HG02943 (cell line): Measurements from ENCODE around the gene OR1L8.
"Not testable (repeated sequence)": the region's sequence is repeated elsewhere in the genome, so short reads cannot be mapped to it uniquely, and the experiment has no call there.

ENCODE experiments used
- ATAC-seq: cut with Tn5 transposase; IDR thresholded peaks from one replicate; pipeline ENCODE4 v1.9.1; 2021; ENCODE audit warnings: mild to moderate bottlenecking, low read depth, moderate library complexity; ENCODE audit not compliant: unreplicated experiment

OR1L8 gene, protein sequence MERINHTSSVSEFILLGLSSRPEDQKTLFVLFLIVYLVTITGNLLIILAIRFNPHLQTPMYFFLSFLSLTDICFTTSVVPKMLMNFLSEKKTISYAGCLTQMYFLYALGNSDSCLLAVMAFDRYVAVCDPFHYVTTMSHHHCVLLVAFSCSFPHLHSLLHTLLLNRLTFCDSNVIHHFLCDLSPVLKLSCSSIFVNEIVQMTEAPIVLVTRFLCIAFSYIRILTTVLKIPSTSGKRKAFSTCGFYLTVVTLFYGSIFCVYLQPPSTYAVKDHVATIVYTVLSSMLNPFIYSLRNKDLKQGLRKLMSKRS

DNA sequence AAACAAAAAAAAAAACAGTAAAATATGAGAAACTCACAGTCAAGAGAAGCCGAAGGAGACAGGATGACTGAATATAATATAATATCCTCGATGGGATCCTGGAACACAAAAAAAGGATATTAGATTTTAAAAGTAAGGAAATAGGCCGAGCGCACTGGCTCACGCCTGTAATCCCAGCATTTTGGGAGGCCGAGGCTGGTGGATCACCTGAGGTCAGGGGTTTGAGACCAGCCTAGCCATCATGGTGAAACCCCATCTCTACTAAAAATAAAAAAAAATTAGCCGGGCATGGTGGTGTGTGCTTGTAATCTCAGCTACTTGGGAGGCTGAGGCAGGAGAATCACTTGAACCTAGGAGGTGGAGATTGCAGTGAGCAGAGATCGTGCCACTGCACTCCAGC is at the start of gene OR1L8:
Gene OR1L8, minus strand, starts transcription at position 101 of the 400 bp plus-strand sequence. CDS start 14,907 bp downstream, outside the sequence.
- not testable (repeated sequence) for ATAC-seq

DNA sequence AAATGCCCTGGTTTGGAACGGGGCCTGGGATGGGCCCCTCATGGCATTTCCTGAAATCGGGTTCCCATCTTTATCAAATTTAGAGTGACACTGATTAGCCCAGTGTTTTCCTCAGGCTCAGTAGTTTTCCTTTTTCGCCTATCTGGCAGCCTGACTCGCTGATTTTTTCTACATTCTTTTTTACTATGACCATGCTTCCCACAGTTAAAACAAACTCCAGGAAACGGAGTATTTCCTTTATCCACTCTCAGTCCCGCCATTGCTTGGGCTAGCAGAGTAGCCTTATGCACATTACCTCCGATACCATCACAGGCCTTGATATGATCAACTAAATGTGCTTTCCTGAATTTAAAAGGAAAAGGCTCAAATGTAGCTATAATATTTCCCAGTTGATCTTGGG is 36.8 kb upstream of the OR1L8 start:
- no peak for ATAC-seq

DNA sequence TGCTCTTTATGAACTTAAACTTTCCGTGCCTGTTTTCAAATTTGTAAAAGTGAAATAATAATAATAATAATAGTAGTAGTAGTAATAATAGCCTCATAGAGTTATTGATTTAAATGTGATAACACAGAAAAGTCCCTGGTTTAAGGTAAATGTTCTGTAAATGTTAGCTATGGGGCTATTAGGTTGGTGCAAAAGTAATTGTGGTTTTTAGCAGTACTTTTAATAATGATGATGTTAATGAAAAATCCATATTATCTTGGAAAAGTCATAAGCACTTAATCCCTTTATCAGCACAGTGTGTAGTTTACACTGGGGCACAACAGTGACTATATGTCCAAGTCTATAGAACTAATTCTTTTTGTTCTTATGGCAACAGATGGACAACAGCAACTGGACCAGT is 31.2 kb upstream of the OR1L8 start, which contains the start of gene OR1Q1:
Gene OR1Q1, plus strand, starts transcription at position 377 of the 400 bp plus-strand sequence. Its CDS starts 0 bp downstream, at position 377.
- ATAC-seq = no peak

DNA sequence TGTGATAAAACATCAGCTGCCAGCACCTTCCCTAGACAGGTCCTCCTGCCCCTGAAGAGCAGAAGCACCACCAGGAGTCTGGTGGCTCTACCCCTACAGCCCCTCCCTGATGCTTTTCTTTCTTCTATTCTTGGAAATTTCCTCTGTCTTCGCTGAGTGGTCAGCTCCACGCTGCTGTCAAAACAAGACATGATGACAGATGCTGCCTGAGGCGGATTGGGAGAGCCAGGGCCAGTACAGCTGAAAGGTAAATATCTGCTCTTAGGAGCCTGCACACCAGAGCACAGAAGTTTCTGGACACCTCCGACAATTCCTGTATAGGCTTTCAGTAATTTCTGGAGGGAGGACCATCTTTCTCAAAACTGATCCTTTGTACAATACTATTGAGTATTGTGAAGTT is 26.6 kb upstream of the OR1L8 start:
- ATAC-seq = no peak

DNA sequence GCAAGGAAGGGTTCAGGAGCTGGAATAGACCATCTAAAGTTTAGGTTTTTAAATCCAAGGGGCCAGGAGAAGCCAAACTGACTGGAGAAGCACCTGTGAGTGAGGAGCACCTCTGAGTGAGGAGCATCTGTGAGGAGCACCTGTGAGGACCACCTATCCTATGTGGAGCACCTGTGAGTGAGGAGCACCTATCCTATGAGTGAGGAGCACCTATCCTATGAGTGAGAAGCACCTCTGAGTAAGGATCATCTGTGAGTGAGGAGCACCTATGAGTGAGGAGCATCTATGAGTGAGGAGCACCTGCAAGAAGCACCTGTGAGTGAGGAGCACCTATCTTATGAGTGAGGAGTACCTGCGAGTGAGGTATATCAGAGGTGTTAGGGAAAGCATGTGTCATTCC is 23.4 kb upstream of the OR1L8 start:
- ATAC-seq = no peak

DNA sequence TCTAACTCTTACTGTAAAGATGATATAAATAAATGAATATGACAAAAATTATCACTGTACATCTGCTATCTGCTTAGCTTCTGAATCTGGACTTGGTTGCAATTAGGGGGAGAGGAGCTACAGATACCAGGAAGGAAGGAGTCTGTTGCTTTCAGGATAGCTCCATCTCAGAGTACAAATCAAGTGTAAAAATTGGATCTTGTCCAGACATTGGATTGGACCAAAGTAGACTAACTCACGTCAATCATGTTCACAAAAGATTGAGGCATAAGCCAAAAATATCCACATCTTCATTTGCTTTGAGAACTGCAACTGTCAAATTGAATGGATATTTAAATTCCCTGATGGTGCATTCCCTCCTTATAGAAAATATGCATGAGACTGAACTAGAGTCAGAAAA is 22.5 kb upstream of the OR1L8 start:
- ATAC-seq = no peak

DNA sequence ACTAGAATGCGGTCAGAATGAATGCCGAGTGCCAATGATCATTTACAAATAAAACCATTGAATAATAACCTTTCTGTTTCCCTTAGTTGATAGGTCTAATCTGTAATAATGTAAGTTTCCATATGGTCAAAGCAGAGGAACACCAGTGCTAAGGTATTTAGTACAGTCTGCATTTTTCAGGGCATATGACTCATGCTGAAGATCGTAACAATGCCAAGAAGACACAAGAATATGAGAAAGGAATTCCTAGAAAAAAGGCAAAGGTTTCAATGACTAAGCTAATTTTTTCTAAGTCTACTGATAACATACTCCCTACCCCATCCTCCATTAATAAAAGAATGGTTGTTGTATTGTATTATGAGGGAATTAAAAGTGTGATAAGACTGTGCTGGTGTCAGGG is 2.8 kb downstream of the OR1L8 start:
- no peak for ATAC-seq

DNA sequence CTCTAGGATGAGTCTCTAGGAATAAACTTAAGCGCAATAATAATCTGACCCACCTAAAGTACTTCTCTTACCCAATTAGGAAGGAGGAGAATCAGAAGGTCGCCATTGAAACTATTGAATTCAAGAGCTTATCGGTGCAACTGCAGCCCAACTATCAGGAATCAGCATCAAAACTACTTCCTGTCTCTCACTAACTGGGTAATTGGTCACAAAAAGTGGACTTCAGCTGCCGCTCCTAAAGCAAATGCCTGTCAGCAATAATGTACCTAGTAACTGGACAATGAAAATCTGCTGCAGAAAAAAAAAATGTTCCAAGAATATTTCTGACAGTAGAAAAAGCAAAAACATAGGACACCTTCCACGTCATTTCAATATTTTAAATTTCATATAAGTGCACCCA is 3.3 kb downstream of the OR1L8 start:
- no peak for ATAC-seq

DNA sequence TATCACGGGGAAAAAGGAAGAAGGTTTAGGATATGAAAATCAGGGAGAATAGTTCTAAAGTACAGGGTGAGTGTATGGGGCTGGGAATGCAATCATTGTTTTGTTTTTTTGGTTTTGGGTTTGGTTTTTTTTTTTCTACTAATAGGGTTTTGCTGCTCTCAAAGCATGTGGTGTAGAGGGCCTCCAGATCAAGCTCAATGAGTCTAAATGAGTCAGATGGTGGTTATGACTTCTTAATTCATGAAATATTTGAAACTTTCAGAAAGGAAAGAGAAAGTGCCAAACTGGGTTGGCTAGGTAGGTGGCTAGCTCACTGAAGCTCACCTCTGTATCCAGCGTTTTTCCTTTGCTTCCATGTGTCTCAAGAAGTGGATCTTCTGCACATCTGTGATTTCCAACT is 10.7 kb downstream of the OR1L8 start:
- no peak for ATAC-seq

DNA sequence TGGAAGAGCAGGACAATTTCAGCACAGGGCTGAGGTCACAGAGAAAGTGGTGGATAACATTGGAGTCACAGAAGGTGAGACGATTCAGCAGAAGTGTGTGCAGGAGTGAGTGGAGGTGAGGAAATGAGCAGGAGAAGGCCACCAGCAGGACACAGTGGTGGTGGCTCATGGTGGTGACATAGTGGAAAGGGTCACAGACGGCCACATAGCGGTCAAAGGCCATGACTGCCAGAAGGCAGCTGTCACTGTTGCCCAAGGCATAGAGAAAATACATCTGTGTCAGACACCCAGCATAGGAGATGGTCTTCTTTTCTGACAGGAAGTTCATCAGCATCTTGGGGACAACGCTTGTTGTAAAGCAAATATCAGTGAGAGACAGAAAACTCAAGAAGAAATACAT is 15.3 kb downstream of the OR1L8 start:
- ATAC-seq = no peak

DNA sequence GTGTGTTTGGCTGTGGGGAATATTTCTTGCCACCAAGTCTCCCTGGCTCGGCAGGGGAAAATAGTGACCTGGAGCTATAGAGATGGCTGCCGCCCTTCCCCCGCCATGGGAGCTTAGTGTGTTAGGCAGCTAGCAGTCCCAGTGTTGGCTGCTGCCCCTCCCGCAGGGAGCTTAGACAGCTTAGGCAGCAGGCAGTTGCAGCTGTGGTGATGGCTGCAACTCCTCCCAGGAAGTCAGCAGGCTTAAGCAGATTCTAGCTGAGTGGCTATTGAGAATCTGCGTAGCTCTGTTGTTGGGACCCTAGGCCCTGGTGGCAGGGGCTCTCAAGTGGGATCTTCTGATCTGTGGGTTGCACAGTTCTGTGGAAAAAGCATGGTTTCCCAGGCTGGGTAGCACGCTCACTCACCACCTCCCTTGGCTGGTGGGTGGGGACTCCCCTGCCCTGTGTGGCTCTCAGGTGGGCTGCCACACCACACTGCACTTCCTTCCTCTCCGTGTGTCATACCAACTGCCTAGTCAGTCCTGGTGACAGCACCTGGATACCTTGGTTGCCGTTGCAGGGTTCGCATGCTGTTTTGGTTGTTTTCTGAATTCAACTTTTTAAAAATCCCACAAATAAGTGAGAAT is 20.9 kb downstream of the OR1L8 start:
- ATAC-seq = no peak

DNA sequence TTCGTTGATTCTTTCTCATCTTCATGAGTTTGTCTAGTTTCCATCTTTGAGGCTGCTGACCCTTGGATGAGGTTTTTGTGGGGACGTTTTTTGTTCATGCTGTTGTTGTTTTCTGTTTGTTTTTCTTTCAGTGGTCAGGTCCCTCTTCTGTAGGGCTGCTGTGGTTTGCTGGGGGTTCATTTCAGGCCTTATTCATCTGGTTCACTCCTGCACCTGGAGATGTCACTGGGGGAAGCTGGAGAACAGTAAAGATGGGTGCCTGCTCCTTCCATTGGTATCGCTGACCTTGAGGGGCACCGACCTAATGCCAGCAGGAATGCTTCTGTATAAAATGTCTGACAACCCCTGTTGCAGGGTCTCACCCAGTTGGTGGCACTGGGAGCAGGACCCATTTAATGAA is 21.7 kb downstream of the OR1L8 start:
- no peak for ATAC-seq

DNA sequence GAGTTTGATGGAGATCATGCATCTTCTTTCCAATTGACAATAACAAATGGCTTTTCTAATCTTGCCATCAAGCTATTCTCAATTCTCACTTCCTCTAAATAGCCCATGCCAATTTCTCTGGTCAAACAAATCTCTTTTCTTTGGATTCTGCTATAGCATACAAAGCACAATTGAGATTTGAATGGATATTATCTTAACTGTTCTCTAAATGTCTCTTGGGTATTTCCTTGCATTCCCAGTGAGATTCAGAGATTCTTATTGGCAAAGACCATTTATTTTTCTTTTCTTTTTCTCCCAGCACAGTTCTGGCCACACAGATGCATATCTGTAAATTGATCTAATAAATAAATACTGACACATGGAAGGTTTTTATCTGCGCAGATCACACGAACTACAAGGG is 30.4 kb downstream of the OR1L8 start, which contains the start of gene OR1N2:
Gene OR1N2, plus strand, starts transcription at position 301 of the 400 bp plus-strand sequence. CDS start 100 bp downstream, outside the sequence.
- ATAC-seq = no peak

DNA sequence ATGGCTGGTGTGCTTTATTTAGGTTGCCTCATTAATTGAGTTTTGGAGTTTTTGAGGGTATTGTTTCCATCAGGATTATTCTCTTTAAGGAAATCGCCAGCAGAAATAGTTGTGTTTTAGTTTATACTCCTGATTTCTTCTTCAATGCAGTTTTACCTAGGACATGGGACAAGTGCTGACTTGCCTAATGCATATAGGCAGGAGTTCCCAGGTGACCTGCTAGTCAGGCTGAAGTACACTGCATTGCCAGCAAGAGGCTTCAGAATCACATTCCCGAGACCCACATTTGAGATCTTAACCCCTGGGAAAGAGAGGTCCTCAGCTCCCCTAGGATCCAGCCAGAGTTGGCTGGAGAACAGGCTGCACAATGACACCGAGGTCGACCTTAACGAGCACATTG is 31.8 kb downstream of the OR1L8 start:
- ATAC-seq = no peak

DNA sequence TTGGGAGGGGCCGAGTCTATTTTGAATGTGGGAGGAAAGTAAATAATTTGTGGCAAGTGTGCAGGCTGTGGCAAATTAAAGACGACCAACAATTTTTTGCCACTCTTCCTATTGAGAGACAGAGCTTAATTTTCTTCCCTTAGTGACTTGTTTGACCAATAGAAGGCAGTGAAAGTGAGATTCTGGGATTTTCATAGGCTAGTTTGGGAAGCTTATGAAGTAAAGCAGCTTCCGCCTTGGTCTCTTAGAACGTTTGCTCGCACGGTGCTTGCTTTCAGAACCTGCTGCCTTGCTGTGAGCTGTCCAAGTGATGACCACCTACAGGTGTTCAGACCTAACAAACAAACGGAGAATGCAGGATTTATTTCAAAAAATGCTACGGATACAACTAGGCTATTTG is 37.0 kb downstream of the OR1L8 start:
- no peak for ATAC-seq

DNA sequence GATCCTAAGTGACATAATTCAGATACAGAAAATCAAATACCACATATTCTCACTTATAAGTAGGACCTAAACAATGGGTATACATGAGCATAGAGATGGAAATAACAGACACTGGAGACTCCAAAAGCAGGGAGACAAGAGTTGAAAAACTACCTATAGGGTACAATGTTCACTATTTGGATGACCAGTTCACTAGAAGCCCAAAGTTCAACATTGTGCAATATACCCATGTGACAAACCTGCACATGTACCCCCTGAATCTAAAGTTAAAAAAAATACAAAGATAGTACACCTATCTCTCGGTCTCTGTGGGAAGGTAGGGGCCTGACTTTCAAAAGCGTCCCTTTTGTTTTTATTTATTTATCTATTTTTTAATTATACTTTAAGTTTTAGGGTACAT is 44.4 kb downstream of the OR1L8 start:
- ATAC-seq = no peak

DNA sequence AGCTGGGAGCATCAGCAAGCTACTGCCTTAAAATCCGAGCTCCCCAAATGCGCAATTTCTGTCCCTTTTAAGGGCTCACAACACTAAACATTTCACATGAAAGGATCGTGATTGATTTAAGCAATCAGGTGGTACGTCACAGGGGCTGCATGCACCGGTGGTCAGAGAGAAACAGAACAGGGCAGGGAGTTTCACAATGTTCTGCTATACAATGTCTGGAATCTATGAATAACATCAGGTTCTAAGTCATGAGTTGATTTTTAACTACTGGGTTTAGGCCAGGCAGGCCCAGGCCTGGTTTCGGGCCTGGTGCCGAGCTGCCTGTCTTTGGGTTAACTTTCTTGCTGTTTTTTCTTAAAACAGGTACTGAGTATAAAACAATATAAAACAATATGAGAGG is 46.1 kb downstream of the OR1L8 start:
- not testable (repeated sequence) for ATAC-seq

DNA sequence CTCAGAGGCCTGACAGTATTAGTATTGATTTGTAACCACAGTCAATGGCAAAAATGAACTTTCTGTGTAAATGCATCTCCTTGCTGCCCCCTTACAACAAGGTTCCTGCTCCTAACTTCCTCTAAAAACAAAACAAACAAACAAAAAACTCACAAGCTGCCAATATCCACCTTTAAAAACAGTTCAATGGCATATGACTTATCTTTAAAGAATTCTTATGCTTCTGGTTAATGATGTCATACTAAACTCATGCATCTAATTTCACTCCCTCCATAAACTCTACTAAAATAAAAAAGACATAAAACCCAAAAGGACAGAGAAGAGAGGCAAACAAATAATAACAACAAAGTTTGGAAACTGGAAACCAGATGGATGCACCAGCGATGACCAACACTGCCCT is 47.0 kb downstream of the OR1L8 start:
- no peak for ATAC-seq

DNA sequence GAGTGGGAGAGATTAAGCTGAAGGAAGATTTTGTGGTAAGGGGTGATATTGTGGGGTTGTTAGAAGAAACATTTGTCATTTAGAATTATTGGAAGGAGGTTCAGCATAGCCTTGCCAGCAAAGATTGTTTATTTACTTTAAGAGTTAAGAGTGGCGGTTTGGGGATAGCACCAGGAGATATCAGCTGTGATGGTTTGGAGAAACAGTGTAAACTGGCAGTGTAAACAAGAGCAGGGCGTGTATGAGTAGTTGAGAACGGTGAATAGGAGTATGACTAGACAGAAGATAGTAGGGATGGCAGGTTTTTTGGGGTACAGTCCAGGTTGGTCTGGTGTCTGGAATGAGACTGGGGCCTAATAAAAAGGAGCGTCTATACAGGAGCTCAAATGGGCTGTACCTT is 52.0 kb downstream of the OR1L8 start:
- ATAC-seq = not testable (repeated sequence)

DNA sequence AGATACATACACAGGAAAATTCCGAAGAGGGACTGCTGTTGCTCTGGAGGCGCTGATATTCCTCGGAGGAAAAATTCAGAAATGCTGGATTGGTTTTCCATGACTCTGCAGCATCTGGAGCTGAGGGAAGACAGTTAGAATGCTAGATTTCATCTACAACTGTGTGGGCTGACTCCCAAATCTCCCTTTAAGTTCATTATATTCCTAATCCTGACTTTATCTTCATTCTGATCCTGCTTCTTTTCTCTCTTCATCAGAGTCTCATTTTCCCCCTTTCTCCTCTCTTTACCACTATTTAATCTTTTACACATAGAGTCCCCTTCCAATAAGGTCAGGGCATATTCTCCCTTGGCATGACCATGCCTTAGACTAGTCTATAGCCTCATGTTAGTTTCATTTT is 56.0 kb downstream of the OR1L8 start, which contains the start of gene OR1N1:
Gene OR1N1, minus strand, starts transcription at position 101 of the 400 bp plus-strand sequence. Its CDS starts 0 bp downstream, at position 101.
- ATAC-seq = no peak

DNA sequence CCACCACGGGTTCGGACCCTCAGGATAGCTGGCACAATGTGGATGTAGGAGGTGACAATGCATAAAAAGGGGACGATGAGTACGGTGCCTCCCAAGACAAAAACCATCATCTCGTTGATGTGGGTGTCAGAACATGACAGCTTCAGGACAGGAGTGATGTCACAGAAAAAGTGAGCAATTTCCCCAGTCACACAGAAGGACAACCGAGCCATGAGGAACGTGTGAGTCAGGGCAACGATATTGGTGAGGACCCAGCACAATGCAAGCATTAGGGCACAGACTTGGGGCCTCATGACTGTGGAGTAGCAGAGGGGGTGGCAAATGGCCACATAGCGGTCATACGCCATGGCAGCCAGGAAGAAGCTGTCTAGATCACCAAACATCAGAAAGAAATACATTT is 56.6 kb downstream of the OR1L8 start:
- ATAC-seq = no peak

DNA sequence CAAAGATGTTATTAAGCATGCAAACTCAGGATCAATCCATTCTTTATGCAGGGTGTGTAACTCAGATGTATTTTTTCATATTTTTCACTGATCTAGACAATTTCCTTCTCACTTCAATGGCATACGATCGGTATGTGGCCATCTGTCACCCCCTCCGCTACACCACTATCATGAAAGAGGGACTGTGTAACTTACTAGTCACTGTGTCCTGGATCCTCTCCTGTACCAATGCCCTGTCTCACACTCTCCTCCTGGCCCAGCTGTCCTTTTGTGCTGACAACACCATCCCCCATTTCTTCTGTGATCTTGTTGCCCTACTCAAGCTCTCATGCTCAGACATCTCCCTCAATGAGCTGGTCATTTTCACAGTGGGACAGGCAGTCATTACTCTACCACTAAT is 63.8 kb downstream of the OR1L8 start:
- no peak for ATAC-seq
